Measurements from ENCODE around the gene GSN. TPM values are rescaled to one million over a fixed set of nuclear protein-coding genes. Genes with fewer than 3 reads are reported as not detected.

Gene GSN
- total RNA-seq, 2 donors from 2014 or later, result 3.5 to 5.8 TPM

- Mint-ChIP-seq H3K9me3 (no peaks in the 10 kb centered on the region), H3K36me3 (peaks cover 0 to 8% of the 10 kb centered on the region in 2 donors), H3K27ac (no peak overlapping the region)
- DNase-seq (ENCODE audit: low spot score in 2 of 2) (no peak), ATAC-seq (no peak)
These were observed 108.4 kb downstream of the GSN start for GRCh38 chr9:121376214-121376830.

GRCh38 chr9:121380846-121381245 lies 112.9 kb downstream of the GSN start:
- DNase-seq (ENCODE audit: low spot score in 2 of 2) (no peak), ATAC-seq (no peak)
- H3K36me3 Mint-ChIP-seq, result peaks cover 0 to 8% of the 10 kb centered on the region in 2 donors
- H3K27ac Mint-ChIP-seq, result no peak overlapping the region
- no peaks in the 10 kb centered on the region for H3K9me3 Mint-ChIP-seq

Other genes starting within 250 kb of the GSN start
- gene C5, start 217.9 kb upstream of the GSN start, total RNA-seq, result 1 to 10 TPM; 1.4 to 2.2 TPM
- 10 to 100 TPM; 68.5 to 88.1 TPM for gene CNTRL, start 193.2 kb upstream of the GSN start, total RNA-seq
- gene RAB14, start 66.3 kb upstream of the GSN start, total RNA-seq, result 10 to 100 TPM; 53.2 to 68.4 TPM
- gene STOM, start 102.1 kb downstream of the GSN start, total RNA-seq, result 10 to 100 TPM; 19.9 to 53.5 TPM
- gene GGTA1, start 231.7 kb downstream of the GSN start, total RNA-seq, result not detected

Data from activated naive CD4-positive, alpha-beta T cell treated with anti-CD3 and anti-CD28 coated beads, Interleukin-2, amount 50 U/mL, for 72 hours (primary cell).